GM10266 (cell line): ENCODE results near the gene GRHL1.
A peak's percentile ranks its signal among the peaks of the same experiment; 100 is the strongest.
"Not testable (repeated sequence)": the region's sequence is repeated elsewhere in the genome, so short reads cannot be mapped to it uniquely, and the experiment has no call there.

Experiments
- DNase-seq: peaks from one replicate; pipeline ENCODE4 v3.0.0; 2012; ENCODE audit errors: extremely low spot score
- TF ChIP-seq, protein P1 (sequence below): IDR thresholded peaks from 2 replicates; pipeline ENCODE4 v1.5.1; 2012; ENCODE audit warnings: mild to moderate bottlenecking, low read depth; ENCODE audit not compliant: control insufficient read depth, insufficient read depth; ENCODE audit errors: missing control alignments

GRHL1 gene

DNA sequence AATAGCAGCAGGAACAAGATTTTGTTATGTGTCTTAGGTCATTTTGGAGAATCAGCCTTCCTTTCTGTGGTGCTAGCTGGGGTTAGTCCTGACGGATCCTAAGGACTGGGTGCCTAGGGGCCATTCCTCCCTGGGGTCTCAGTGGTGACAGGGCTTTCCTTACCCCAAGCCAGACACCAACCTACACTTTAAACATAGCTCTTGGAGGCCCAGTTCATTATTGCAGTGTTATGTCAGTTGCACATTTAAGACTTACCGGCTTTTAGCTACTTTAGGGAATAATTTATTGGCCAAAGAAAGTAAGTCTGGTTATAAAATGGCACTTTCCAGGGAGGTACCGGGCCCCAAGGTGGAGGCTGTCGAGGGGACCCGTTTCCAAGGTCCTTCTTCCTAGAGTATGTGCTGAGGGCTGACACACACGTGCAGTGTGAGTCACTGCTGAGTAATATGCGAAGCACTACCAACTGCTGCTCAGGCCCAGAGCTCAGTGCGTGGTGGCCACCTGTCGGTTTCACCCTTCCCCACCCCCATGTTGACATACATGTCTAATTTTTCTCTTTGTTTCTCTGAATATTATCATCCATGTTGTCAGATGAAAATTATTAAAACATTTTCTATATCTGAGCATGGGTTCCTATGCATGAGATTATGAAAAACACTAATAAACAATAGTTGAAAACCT lies 37.0 kb upstream of the GRHL1 start:
- DNase-seq, result peak; percentile 66
- TF ChIP-seq, protein P1, sequence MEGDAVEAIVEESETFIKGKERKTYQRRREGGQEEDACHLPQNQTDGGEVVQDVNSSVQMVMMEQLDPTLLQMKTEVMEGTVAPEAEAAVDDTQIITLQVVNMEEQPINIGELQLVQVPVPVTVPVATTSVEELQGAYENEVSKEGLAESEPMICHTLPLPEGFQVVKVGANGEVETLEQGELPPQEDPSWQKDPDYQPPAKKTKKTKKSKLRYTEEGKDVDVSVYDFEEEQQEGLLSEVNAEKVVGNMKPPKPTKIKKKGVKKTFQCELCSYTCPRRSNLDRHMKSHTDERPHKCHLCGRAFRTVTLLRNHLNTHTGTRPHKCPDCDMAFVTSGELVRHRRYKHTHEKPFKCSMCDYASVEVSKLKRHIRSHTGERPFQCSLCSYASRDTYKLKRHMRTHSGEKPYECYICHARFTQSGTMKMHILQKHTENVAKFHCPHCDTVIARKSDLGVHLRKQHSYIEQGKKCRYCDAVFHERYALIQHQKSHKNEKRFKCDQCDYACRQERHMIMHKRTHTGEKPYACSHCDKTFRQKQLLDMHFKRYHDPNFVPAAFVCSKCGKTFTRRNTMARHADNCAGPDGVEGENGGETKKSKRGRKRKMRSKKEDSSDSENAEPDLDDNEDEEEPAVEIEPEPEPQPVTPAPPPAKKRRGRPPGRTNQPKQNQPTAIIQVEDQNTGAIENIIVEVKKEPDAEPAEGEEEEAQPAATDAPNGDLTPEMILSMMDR, result peak; percentile 52

DNA sequence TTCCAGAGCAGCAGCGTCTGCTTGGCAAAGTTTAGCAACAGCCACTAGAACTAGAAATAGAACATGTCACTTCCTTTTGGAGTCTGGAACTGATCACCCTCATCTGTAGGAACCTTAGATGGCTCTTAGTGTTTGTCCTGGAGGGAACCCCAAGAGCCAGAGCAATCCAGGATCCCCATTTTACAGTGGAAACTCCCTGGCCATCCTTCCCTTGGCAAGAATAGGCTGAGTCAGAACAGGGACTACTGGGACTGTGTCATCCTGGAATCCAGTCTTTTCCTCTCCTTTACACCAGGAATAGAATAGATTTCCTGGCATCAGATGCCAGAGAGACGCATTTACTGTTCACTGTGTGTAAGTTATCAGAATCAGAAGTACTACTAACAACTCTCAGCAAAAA lies 33.2 kb upstream of the GRHL1 start:
- DNase-seq, result no peak
- TF ChIP-seq, protein P1, result no peak

DNA sequence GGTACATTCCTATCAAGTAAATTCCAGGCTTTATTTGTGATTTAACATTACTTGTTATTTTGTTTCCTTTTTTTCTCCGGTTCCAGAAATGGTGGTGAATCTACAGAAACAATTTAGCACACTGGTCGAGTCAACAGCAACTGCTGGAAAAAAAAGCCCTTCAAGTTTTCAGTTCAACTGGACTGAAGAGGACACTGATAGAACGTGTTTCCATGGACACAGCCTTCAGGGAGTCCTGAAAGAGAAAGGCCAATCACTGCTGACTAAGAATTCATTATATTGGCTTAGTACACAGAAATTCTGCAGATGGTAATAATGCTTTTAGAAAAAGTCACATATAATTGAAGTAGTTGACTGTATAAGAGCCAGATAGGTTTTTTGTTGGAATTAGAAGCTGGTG lies 32.0 kb upstream of the GRHL1 start:
- no peak for DNase-seq
- TF ChIP-seq, protein P1, result no peak

DNA sequence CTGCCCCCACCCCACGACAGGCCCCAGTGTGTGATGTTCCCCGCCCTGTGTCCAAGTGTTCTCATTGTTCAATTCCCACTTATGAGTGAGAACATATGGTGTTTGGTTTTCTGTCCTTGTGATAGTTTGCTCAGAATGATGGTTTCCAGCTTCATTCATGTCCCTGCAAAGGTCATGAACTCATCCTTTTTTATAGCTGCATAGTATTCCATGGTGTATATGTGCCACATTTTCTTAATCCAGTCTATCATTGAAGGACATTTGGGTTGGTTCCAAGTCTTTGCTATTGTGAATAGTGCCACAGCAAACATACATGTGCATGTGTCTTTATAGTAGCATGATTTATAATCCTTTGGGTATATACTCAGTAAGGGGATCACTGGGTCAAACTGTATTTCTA lies 24.5 kb upstream of the GRHL1 start:
- DNase-seq, result not testable (repeated sequence)

DNA sequence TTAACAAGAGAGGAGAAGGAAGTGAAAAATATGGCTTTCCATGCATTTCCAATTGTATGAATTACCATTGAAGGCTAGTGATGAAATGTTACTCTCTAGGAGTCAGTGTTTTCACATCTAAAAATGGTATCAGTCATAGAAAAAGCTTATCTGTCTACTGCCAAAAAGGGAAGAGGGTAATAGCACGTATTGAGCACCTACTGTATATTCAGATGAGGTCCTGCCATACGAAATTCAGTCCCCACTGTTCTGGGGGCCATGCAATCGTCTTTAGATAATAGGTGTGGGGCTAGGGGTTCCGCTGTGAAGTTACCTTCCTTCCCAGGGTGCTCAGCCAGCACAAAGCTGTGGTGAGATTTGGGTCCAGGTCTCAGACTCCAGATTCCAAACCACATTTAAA lies 14.2 kb upstream of the GRHL1 start:
- TF ChIP-seq, protein P1, result no peak
- DNase-seq, result no peak

DNA sequence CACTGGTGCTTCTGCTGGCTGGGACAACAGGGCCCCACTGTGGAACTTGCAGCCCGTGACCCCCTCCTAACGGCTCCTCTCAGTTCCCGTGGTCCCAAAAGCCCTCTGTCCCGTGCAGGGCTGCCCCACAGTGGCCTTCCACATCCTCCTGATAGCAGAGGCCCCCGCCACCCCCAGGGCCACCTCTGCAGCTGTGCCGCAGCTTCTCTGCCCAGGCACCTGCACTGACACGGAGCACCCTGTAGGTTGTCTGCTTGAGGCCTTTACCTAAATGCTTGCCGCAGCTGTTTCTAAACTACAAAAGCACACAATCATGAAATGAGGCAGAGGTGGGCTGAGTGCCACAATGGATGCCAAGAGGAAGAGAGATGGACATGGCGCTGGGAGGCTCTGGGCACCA lies 13.5 kb upstream of the GRHL1 start:
- TF ChIP-seq, protein P1, result no peak
- DNase-seq, result no peak

DNA sequence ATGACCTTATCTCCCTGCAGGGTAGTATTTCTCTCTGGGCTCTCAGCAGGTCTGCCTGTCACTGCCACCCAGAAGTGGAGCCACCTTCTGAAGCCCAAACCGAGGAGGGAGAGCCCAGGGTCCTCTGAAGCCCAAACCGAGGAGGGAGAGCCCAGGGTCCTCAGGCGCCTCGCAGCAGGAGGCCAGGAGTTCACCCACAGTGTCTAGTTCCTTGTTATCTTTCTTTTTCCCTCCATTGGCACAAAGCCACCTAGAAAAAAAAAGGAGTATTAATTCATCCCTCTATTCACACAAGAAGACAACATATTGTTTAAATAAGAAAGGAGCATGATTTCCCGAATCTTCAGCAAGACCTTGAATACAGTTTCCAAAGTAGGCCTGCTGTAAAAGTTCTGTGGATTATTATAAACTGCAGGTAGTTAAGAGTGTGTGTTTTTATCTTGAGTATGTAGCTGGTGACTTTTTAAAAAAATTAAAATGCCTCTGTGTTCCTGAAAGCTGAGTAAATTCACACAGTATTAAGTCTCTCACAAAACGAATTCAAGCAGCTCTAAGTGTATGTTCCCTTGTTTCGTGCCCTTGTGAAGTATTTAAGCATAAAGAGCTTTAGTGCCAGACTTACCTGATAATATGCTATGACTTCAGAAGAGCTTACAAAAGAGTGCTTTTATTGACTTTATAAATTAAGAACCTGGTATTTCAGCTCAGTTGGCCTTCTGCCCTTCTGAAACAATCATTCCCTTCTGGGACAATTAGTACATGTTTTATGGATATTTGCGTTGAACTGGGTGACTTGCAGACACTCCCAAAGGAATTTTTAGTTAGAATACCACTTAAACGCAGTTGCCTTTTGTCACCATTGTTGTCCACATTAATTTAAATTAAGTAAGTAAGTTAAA lies 11.7 kb upstream of the GRHL1 start:
- TF ChIP-seq, protein P1, result no peak
- no peak for DNase-seq
